GM18951 (cell line): Measurements from ENCODE around the gene MALAT1.
"Not testable (repeated sequence)": the region's sequence is repeated elsewhere in the genome, so short reads cannot be mapped to it uniquely, and the experiment has no call there.

ENCODE experiments used
- POLR2A ChIP-seq: IDR thresholded peaks from 4 replicates; pipeline ENCODE4 v1.6.1; 2011; ENCODE audit warnings: mild to moderate bottlenecking; ENCODE audit not compliant: insufficient read length, insufficient read depth; ENCODE audit errors: extremely low read depth
- in situ Hi-C: fragments of 300-500 bp; cut with MboI; formaldehyde crosslinking; loops from one replicate; pipeline ENCODE4 v1.12.0; 2022; ENCODE audit warnings: low sequenced_read_pairs, mixed read lengths, inconsistent platforms; ENCODE audit not compliant: unreplicated experiment

Gene MALAT1

GRCh38 chr11:65498977-65499712, at the start of gene MALAT1:
Gene MALAT1 (plus strand): TSS chr11:65499045.
- in situ Hi-C loops = no loop called here
- peak; percentile 100 for TF ChIP-seq POLR2A

GRCh38 chr11:65451301-65451700, 47.5 kb upstream of the MALAT1 start:
- in situ Hi-C loops = not testable (repeated sequence)

DNA sequence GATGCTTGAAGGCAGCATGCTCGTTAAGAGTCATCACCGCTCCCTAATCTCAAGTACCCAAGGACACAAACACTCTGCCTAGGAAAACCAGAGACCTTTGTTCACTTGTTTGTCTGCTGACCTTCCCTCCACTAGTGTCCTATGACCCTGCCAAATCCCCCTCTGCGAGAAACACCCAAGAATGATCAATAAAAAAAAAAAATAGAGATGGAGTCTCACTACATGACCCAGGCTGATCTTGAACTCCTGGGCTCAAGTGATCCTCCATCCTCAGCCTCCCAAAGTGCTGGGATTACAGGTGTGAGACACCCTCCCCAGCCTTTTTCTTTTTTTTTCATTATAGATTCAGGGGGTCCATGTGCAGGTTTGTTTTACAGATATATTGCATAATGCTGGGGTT, 46.6 kb upstream of the MALAT1 start:
- in situ Hi-C loops = not testable (repeated sequence)

GRCh38 chr11:65452806-65453490, 45.9 kb upstream of the MALAT1 start:
- in situ Hi-C loops = no loop called here
- TF ChIP-seq POLR2A = no peak

- in situ Hi-C loops = no loop called here
- no peak for TF ChIP-seq POLR2A
Observed at GRCh38 chr11:65454311-65454695, 44.5 kb upstream of the MALAT1 start.

DNA sequence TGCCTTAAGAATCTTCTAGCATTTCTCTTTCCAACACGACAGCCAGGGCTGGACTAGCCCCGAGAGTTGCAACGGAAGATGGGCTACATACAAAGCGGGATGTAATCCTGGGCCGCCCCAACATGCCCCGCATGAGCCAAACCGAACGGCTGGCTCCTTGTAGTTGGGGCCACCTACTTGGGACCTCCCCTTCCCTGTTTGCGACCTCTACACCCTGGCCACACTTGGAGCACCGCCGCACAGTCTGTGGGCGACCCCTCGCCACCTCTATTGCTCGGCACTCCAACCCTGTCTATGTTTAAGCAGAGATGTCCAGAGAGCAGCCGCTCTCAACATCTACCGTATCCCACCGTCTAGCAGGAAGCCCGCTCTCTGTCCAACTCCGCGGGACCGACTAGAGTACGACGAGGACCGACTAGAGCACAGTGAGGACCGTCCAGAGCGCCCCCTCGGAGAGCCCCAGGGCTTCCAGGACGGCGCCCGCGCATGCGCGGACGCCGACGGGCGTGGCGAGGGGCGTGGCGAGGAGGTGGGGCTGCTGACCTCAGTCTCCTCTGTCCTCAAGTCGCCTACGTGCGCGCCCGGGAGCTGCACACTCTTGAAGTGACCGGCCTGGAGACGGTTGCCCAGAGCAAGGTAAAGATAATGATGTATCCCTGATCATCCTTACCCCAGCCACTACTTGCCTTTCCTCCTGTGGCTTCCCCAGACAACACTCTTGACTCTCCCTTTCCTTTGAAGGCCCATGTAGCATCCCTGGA, 44.0 kb upstream of the MALAT1 start:
- peak; percentile 94 for TF ChIP-seq POLR2A
- in situ Hi-C loops = no loop called here

- TF ChIP-seq POLR2A = no peak
- in situ Hi-C loops = no loop called here
Observed at GRCh38 chr11:65456418-65456817, 42.4 kb upstream of the MALAT1 start.

- in situ Hi-C loops = no loop called here
- no peak for TF ChIP-seq POLR2A
Observed at GRCh38 chr11:65459552-65459951, 39.3 kb upstream of the MALAT1 start.

GRCh38 chr11:65465471-65465870, 33.4 kb upstream of the MALAT1 start:
- in situ Hi-C loops = not testable (repeated sequence)

DNA sequence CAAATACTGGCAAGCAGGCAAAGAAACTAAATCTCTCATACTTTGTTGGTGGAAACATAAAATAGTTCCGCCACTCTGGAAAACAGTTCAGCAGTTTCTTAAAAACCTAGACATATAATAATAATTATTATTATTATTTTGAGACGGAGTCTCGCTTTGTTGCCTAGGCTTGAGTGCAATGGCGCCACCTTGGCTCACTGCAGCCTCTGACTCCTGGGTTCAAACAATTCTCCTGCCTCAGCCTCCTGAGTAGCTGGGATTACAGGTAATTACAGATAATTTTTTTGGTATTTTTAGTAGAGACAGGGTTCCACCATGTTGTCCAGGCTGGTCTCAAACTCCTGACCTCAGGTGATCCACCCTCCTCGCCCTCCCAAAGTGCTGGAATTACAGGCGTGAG, 31.5 kb upstream of the MALAT1 start:
- in situ Hi-C loops = not testable (repeated sequence)

- no peak for TF ChIP-seq POLR2A
- in situ Hi-C loops = no loop called here
Observed at GRCh38 chr11:65468874-65469333, 29.9 kb upstream of the MALAT1 start.

DNA sequence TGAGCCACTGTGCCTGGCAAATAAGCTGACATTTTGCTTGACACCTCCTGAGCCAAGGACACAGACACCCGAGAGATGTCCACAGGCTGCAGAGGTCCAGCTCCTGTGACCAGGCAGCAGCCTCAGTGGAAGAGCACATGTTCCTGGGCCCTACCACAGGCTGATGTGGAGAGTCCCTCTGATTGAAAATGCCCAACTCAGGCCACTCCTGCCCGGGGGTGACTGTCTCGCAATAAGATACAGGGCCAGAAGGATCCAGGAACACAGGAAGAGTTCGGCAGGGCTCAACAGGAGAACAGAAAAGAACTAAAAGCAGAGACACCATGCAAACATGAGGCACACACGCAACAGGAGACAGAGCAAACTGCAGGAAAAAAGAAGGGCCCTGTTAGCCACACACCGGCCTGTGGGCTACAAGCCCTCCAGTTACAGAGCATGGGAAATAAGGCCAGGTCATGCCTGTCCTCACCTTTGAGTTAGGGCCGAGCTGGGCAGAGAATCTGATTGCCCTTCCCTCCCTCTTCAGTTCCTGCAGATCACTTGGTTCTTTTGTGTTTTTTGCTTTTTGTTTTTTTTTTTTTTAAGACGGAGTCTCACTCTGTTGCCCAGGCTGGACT, 28.3 kb upstream of the MALAT1 start:
- in situ Hi-C loops = no loop called here
- no peak for TF ChIP-seq POLR2A

- TF ChIP-seq POLR2A = no peak
- in situ Hi-C loops = no loop called here
Observed at GRCh38 chr11:65471447-65471891, 27.4 kb upstream of the MALAT1 start.

- in situ Hi-C loops = not testable (repeated sequence)
Observed at GRCh38 chr11:65472588-65473277, 26.1 kb upstream of the MALAT1 start.
